Kidney (tissue), 14 donors: ENCODE results near the gene USP6NL. TPM values are rescaled to one million over a fixed set of nuclear protein-coding genes. Genes with fewer than 3 reads are reported as not detected.

Source experiments
- DNase-seq, 5 donors: peaks; one replicate each; pipeline ENCODE4 v3.0.0-alpha.2; 2013 to 2020
- FAIRE-seq: peaks from 2 replicates; lab custom pipeline; 2012; peaks lifted over from hg19 to GRCh38; lab: Jason Lieb, UNC
- H3K27ac ChIP-seq, 2 donors: one replicate each; pipeline ENCODE4 v1.7.0; 2013; ENCODE audit warnings: low read depth in 2 of 2, low read length in 2 of 2, inconsistent platforms in 1 of 2
- H3K27me3 ChIP-seq: one replicate; pipeline ENCODE4 v1.7.1; 2013; ENCODE audit warnings: low read length, inconsistent platforms; ENCODE audit not compliant: control insufficient read depth, insufficient read depth
- H3K36me3 ChIP-seq, 3 donors: one replicate each; pipeline versions ENCODE4 v1.7.0 to v1.7.1; 2013; ENCODE audit warnings: low read length in 3 of 3, control low read depth in 1 of 3, inconsistent platforms in 1 of 3; ENCODE audit not compliant: insufficient read depth in 3 of 3, control insufficient read depth in 2 of 3
- H3K4me1 ChIP-seq, 3 donors: one replicate each; pipeline versions ENCODE4 v1.7.0 to v1.7.1; 2013; ENCODE audit warnings: low read length in 3 of 3, inconsistent platforms in 1 of 3, low read depth in 1 of 3; ENCODE audit not compliant: control insufficient read depth in 2 of 3, insufficient read depth in 2 of 3
- H3K4me3 ChIP-seq, 3 donors: one replicate each; pipeline versions ENCODE4 v1.7.0 to v1.8.1; 2013; ENCODE audit warnings: low read length in 3 of 3, control low read depth in 1 of 3, inconsistent platforms in 1 of 3
- H3K9ac ChIP-seq, 3 donors: one replicate each; pipeline versions ENCODE4 v1.7.0 to v1.7.1; 2013; ENCODE audit warnings: low read length in 3 of 3, control low read depth in 1 of 3, inconsistent platforms in 1 of 3
- H3K9me3 ChIP-seq, 3 donors: one replicate each; pipeline versions ENCODE4 v1.7.0 to v1.7.1; 2013; ENCODE audit warnings: low read length in 3 of 3, control low read depth in 1 of 3, inconsistent platforms in 1 of 3; ENCODE audit not compliant: control insufficient read depth in 2 of 3, insufficient read depth in 1 of 3
- CTCF ChIP-seq: IDR thresholded peaks from 3 replicates; pipeline ENCODE4 v1.5.1; 2012; ENCODE audit warnings: mild to moderate bottlenecking, moderate library complexity, borderline replicate concordance; ENCODE audit not compliant: insufficient read depth; ENCODE audit errors: extremely low read depth
- intact Hi-C: fragments of 100-400 bp; cut with DNase I; formaldehyde crosslinking; loops from one replicate; pipeline ENCODE4 v1.11.1; 2022
- polyA plus RNA-seq: library from polyadenylated mRNA; stranded (reverse); fragments of 350-450 nt; fragmentation: Illumina TruSeq; extraction: RNeasy Lipid Tissue Mini Kit (QIAGEN cat#74804); gene quantifications from one replicate; pipeline ENCODE4 v1.2.3, GENCODE V29; 2014; ENCODE audit warnings: low read depth, low replicate concordance; ENCODE audit not compliant: insufficient read depth
- total RNA-seq: library from RNA; stranded (reverse); fragmentation: NEBNext Ultra II Directional; extraction: Animal tissue kit (Norgen Biotek cat#: 25700); gene quantifications from one replicate; pipeline ENCODE4 v1.2.1, GENCODE V29; 2021
- donor health status: control.
- donor health status: control.
- donor health status: control.
- donor health status: control.
- donor health status: control.
- donor health status: DM: yes; HTN: yes; CAD: no.
- donor health status: Normal renal cell carcinoma (clear cell type).

The USP6NL gene
- total and polyA plus RNA-seq, 2 donors from 2014 or later: 4.5 to 17.7 TPM

- Histone ChIP-seq H3K27ac (no peak overlapping the region), H3K9me3 (no peaks in the 10 kb centered on the region), H3K4me1 (no peaks in the 10 kb centered on the region), H3K4me3 (no peak overlapping the region), H3K9ac (no peak overlapping the region), H3K36me3 (no peaks in the 10 kb centered on the region), H3K27me3 (no peaks in the 10 kb centered on the region)
- no peak for FAIRE-seq
- no peak for TF ChIP-seq CTCF
- no peak for DNase-seq
- intact Hi-C loops: no loop called here
These were observed 165.3 kb downstream of the USP6NL start for GRCh38 chr10:11446133-11446532.

- Histone ChIP-seq H3K9me3 (no peaks in the 10 kb centered on the region), H3K36me3 (no peaks in the 10 kb centered on the region), H3K4me3 (no peak overlapping the region), H3K9ac (no peak overlapping the region), H3K27ac (no peak overlapping the region), H3K4me1 (no peaks in the 10 kb centered on the region), H3K27me3 (no peaks in the 10 kb centered on the region)
- DNase-seq (no peak), FAIRE-seq (no peak)
- TF ChIP-seq CTCF: no peak
- intact Hi-C loops: no loop called here
These were observed 166.8 kb downstream of the USP6NL start for GRCh38 chr10:11444531-11445228.

GRCh38 chr10:11444155-11444530 is 167.3 kb downstream of the USP6NL start:
- TF ChIP-seq CTCF: no peak
- Histone ChIP-seq H3K36me3 (no peaks in the 10 kb centered on the region), H3K27ac (no peak overlapping the region), H3K27me3 (no peaks in the 10 kb centered on the region), H3K9ac (no peak overlapping the region), H3K4me3 (no peak overlapping the region), H3K4me1 (no peaks in the 10 kb centered on the region), H3K9me3 (no peaks in the 10 kb centered on the region)
- intact Hi-C loops: no loop called here
- FAIRE-seq (no peak), DNase-seq (no peak)
